ENCODE measurements around the gene KRTAP5-9. TPM values are rescaled to one million over a fixed set of nuclear protein-coding genes. Genes with fewer than 3 reads are reported as not detected.

KRTAP5-9 gene
- total and polyA plus RNA-seq, 9 of the 15 experiments (the other 6 are each of a cell fraction or from before 2014, with no cell fraction given), result not detected

DNA sequence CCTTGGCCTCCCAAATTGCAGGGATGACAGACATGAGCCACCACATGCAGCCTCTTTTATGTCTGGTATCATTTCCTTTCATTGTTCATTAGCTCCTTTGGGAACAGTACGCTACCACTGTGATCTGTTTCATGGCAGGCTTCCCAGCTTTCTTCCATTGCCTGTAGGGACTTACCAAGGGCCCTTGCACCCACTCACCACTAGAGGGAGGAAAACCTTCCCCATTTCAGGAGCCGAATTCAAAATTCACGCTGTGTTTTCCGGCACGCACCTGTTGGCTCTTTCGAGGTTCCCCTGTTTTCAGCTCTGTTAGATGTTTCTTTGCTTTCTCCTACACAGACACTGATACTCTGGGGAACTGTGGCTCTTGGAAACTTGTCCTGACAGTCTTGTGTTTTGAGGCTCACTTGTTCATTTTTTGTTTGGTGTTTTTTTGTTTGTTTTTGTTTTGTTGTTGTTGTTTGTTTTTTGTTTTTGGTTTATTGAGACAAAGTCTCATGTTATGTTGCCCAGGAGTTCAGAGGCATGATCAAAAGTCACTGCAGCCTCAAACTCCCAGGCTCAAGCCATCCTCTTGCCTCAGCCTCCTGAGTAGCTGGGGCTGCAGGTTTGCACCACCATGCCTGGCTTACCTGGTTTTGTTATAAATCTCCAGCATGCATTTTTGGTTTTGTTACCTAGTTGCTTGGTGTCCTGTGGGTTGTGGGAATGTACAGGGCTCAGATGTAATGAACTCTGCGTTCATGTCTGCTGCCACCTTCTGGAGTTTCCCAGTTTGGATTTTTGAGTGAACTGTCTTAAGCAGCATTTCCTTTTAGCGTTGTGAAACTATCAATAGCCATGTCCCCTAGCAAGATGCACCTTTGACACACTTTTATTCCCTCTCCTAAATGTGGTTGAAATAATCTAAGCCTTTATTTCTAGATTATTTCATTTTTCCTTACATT lies 32.1 kb downstream of the KRTAP5-9 start:
- H3K4me2 ChIP-seq (ENCODE audit: insufficient read depth, low read length), result no peak overlapping the region
- in situ Hi-C loops (cut with MboI), result loop anchor here (25.0 kb wide), 1 partner anchor 857 kb away; the partner anchor contains the start of gene CLPB
- TF ChIP-seq NFRKB (IDR thresholded peaks at IDR 0.05; ENCODE audit: low read depth), result no peak
- TF ChIP-seq BRD4 (IDR thresholded peaks at IDR 0.05), result no peak
- no peak for TF ChIP-seq NFXL1 (CRISPR knock-in tag; IDR thresholded peaks at IDR 0.05)
- TF ChIP-seq, protein P1, sequence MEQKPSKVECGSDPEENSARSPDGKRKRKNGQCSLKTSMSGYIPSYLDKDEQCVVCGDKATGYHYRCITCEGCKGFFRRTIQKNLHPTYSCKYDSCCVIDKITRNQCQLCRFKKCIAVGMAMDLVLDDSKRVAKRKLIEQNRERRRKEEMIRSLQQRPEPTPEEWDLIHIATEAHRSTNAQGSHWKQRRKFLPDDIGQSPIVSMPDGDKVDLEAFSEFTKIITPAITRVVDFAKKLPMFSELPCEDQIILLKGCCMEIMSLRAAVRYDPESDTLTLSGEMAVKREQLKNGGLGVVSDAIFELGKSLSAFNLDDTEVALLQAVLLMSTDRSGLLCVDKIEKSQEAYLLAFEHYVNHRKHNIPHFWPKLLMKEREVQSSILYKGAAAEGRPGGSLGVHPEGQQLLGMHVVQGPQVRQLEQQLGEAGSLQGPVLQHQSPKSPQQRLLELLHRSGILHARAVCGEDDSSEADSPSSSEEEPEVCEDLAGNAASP (IDR thresholded peaks at IDR 0.05), result no peak
- TF ChIP-seq, protein P2, sequence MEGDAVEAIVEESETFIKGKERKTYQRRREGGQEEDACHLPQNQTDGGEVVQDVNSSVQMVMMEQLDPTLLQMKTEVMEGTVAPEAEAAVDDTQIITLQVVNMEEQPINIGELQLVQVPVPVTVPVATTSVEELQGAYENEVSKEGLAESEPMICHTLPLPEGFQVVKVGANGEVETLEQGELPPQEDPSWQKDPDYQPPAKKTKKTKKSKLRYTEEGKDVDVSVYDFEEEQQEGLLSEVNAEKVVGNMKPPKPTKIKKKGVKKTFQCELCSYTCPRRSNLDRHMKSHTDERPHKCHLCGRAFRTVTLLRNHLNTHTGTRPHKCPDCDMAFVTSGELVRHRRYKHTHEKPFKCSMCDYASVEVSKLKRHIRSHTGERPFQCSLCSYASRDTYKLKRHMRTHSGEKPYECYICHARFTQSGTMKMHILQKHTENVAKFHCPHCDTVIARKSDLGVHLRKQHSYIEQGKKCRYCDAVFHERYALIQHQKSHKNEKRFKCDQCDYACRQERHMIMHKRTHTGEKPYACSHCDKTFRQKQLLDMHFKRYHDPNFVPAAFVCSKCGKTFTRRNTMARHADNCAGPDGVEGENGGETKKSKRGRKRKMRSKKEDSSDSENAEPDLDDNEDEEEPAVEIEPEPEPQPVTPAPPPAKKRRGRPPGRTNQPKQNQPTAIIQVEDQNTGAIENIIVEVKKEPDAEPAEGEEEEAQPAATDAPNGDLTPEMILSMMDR (IDR thresholded peaks at IDR 0.05 in 2 of 3, conservative IDR thresholded peaks at IDR 0.05 in 1 of 3; ENCODE audit: insufficient read depth in 2 of 3, low read depth in 1 of 3, low read length in 3 of 3), result peak; percentile 82 to 85 (median 84)
- no peak for TF ChIP-seq ADNP (tag; IDR thresholded peaks at IDR 0.05)
- TF ChIP-seq PPARD (CRISPR knock-in tag; IDR thresholded peaks at IDR 0.05), result no peak
- no peak for TF ChIP-seq ZBTB7A (IDR thresholded peaks at IDR 0.05; ENCODE audit: borderline replicate concordance, control insufficient read depth, low read depth, low read length)
- TF ChIP-seq NONO (IDR thresholded peaks at IDR 0.05; ENCODE audit: low read depth in 2 of 2, low read length in 1 of 2), result no peak
- TF ChIP-seq JUN (IDR thresholded peaks at IDR 0.05; ENCODE audit: borderline replicate concordance, low read depth, low read length), result no peak
- TF ChIP-seq JUN (CRISPR knock-in tag; IDR thresholded peaks at IDR 0.05; ENCODE audit: borderline replicate concordance), result no peak
- peak; percentile 92 for TF ChIP-seq L3MBTL2 (IDR thresholded peaks at IDR 0.05)
- no peak for TF ChIP-seq ZNF75A (CRISPR knock-in tag; IDR thresholded peaks at IDR 0.05)
- no peak for TF ChIP-seq TBL1XR1 (IDR thresholded peaks at IDR 0.05; ENCODE audit: low read length in 2 of 2)
- no peak for TF ChIP-seq ZNF830 (CRISPR knock-in tag; IDR thresholded peaks at IDR 0.05)
- TF ChIP-seq BCOR (IDR thresholded peaks at IDR 0.05), result no peak
- TF ChIP-seq PTRF (tag; IDR thresholded peaks at IDR 0.05), result no peak
- no peak for TF ChIP-seq EZH2 (IDR thresholded peaks at IDR 0.05; ENCODE audit: borderline replicate concordance, low read depth, low read length)
- no peak for TF ChIP-seq SLC30A9 (CRISPR knock-in tag; IDR thresholded peaks at IDR 0.05)
- TF ChIP-seq SMC3 (conservative IDR thresholded peaks at IDR 0.05; ENCODE audit: insufficient read depth, low read depth, low read length), result peak; percentile 60
- TF ChIP-seq TAF15 (IDR thresholded peaks at IDR 0.05; ENCODE audit: low read depth, low read length), result no peak

More for the DNA sequence above, 32.1 kb downstream of the KRTAP5-9 start:
- FAIRE-seq, result peak; percentile 99
- no peaks in the 10 kb centered on the region for H3K36me3 ChIP-seq (ENCODE audit: control insufficient read depth, insufficient read depth, low read length)
- intact Hi-C loops (cut with micrococcal nuclease), result no loop called here
- H3K27ac ChIP-seq (ENCODE audit: extremely low read depth, low read depth, low read length), result no peak overlapping the region
- no peaks in the 10 kb centered on the region for H3K79me2 ChIP-seq (ENCODE audit: control insufficient read depth, insufficient read depth, low read length)
- no TSS peak for BruUV-seq (replicated peaks)
- peak overlapping the region; percentile 52 for H2AFZ ChIP-seq (ENCODE audit: low read depth, low read length)
- WGBS (ENCODE audit: insufficient coverage, low coverage, missing lambda C conversion rate), result 3% methylated on average over 8 of the region's 8 CpGs
- H3K4me1 ChIP-seq (replicated peaks in 1 of 2; ENCODE audit: control insufficient read depth in 2 of 2, insufficient read depth in 2 of 2, low read length in 2 of 2), result no peaks in the 10 kb centered on the region
- DNase-seq (ENCODE audit: extremely low read depth in 1 of 4, low spot score in 3 of 4), result peak; percentile 62 to 72 (median 71)
- H3K9me1 ChIP-seq (ENCODE audit: control insufficient read depth, insufficient read depth, low read length), result no peaks in the 10 kb centered on the region
- ATAC-seq, result peak; percentile 95
- no peaks in the 10 kb centered on the region for H3K9me3 ChIP-seq (replicated peaks; ENCODE audit: control insufficient read depth, insufficient read depth, low read depth, low read length)
- no peak overlapping the region for H3K4me3 ChIP-seq
- CTCF ChIA-PET (ENCODE audit: low intra/inter-chr PET ratio), result interaction anchor here (0.6 kb wide), 1 partner anchor 983 kb away, joined by 7 read pairs; no protein-coding TSS in a partner anchor
- H4K20me1 ChIP-seq (replicated peaks; ENCODE audit: control insufficient read depth, insufficient read depth, low read length), result no peaks in the 10 kb centered on the region
- peaks cover 15 to 44% of the 10 kb centered on the region in 2 experiments for H3K27me3 ChIP-seq (ENCODE audit: control insufficient read depth in 2 of 2, insufficient read depth in 2 of 2, low read length in 2 of 2)
- no peak overlapping the region for H3K9ac ChIP-seq (ENCODE audit: insufficient read depth in 1 of 2, low read depth in 2 of 2, low read length in 2 of 2)
- POLR2A ChIA-PET, result no interaction called here
